GM18502 (cell line): ENCODE results near the gene PHACTR2.

Experiments
- ATAC-seq: cut with Tn5 transposase; IDR thresholded peaks from one replicate; pipeline ENCODE4 v1.9.1; 2021; ENCODE audit warnings: mild to moderate bottlenecking; ENCODE audit not compliant: unreplicated experiment, poor library complexity

Gene PHACTR2

GRCh38 chr6:143695969-143696663, 18.4 kb downstream of the PHACTR2 start:
- ATAC-seq, result no peak

GRCh38 chr6:143696664-143697000, 18.9 kb downstream of the PHACTR2 start:
- ATAC-seq, result no peak

- no peak for ATAC-seq
Measured at GRCh38 chr6:143697076-143697800, 19.5 kb downstream of the PHACTR2 start.

DNA sequence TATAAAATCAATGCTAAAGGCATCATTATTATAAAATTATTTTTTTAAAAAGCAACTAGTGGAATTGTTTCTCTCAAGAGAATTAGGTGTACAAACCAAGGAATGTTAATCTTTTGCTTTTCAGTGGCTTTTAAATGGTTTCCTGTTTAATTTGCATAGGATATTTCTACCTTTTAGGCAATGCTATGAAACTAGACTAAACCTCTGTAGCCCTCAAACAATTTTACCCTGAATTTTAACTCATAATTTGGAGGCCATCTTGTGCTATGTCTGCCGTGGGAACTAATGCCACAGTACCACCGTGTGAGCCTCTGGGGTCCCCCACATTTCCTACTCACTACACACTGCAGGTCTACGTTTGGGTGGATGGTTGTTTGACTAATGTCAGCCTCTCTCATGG, 20.6 kb downstream of the PHACTR2 start:
- no peak for ATAC-seq

GRCh38 chr6:143698759-143699429, 21.1 kb downstream of the PHACTR2 start:
- ATAC-seq, result no peak

DNA sequence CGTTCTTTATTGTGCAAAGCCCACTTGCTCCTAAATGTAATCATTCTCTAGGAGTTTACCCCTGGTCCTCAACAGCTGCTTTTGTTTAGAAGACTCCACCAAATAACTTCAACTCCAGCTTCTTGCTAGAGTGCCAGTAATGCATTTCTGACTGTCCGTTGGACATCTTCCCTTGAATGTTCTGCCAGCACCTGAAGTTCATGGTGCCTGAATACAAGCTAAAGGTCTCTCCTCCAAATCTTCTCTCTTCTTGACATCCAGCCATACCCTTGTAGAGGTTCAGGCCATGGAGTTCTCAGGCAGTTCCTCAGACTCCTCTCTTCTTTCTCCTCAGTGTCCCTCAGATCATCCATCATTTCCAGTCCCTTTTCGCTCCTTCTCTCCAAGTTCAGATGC, 21.7 kb downstream of the PHACTR2 start:
- no peak for ATAC-seq

DNA sequence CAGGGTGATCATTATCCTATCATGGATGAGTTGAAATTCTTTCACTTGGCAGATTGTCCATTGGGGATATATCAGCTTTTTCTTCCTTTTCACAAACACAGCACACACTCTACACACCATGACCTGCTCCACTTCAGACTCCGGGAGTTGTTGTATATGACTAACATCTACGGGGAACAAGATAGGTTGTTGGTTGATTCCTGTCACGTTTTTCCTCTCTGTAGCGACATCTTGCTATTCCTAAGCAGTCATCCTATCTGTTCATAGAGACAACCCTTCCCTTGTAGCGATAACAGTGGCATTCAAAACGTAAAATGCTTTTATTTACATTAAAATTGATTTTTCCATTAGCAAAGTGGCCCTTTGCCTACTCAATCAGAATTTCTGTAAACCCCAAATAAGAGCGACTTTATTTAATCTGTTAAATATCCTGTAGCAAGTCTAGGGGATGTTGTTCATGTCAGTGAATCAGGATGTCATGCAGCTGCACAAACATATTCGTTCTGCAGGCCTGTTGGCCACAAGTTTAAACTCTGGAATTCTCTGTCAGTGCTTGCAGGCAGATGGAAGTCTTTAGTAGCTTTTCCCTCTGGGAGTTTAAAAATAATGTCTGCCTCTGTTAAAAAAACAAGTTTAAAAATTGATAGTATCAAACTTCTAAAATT, 23.1 kb downstream of the PHACTR2 start:
- no peak for ATAC-seq

DNA sequence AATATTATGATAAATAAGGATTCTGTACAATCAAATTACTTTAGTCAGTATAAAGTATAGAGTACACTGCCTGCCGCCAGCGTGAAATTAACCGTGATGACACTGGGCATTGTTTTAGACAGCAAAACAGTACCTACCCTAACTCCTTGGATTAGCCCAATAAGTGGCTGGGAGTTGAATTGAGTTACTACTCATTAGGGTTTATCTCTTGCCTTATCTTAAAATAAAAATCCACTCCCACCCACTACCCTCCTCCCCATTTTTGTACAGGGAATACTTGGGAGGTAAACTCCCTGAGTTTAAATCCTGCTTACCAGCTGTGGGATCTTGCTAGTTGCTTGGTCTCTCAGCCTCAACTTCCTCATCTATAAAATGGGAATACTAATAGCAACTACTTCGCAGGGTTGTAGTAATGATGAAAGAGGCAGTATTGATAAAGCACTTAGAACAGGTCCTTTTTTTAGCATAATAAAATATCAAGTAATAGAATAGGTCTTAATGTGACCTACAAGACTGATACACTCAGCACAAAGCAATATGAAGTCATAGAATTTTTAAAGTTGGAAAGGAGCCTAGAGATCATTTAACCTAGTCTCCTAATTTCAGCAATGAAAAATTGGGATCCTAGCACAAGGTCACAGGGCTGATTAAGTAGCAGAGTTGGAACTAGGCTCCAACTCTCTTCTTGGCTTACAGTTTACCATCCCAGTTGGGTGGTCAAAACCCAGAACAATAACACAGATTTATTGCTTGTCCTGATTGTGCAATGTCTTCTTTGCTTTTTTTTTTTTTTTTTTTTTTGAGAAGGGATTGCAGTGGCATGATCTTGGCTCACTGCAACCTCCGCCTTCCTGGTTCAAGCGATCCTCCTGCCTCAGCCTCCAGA, 23.8 kb downstream of the PHACTR2 start:
- no peak for ATAC-seq

- ATAC-seq, result no peak
Measured at GRCh38 chr6:143705569-143705968, 27.8 kb downstream of the PHACTR2 start.

GRCh38 chr6:143707697-143708096, 29.9 kb downstream of the PHACTR2 start:
- no peak for ATAC-seq

GRCh38 chr6:143708889-143709288, 31.1 kb downstream of the PHACTR2 start:
- ATAC-seq, result no peak

DNA sequence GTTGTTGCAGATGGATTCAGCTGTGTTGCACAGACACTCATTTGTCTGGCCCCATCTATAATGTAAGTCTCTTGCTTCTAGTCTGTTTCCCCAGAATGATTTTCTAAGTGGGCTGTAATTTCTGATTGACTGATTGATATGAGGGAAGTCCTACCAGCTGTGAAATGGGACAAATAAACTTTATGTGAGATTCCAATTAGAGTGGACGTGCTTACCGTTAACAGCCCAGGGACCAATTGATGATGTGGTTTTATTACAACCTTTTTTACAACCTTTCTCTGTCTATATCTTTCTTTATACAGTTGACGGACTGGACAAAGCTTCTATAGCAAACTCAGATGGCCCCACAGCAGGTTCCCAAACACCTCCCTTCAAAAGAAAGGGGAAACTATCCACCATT, 33.9 kb downstream of the PHACTR2 start:
- ATAC-seq, result no peak

DNA sequence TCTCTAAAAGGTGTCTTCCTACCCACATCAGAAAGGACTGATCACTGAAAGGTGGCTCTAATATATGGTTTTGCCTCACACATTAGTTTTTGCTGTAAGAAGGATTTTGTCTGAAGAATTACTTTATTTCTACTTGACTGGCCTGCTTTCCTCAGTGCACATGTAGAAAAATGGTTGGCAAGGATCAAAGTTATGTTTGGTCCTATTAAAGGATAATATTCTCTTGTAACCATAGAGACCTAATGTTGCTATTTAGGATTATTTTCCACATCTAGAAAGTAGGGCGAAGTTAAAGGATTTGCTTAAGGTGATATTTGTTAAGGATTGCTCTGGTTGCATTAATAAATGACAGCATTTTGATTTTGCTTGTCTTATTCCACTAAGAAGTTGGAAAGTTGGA, 40.7 kb downstream of the PHACTR2 start:
- no peak for ATAC-seq

GRCh38 chr6:143721642-143722041, 43.9 kb downstream of the PHACTR2 start:
- no peak for ATAC-seq

GRCh38 chr6:143724876-143725275, 47.1 kb downstream of the PHACTR2 start:
- ATAC-seq, result no peak

- ATAC-seq, result no peak
Measured at GRCh38 chr6:143726015-143726647, 48.4 kb downstream of the PHACTR2 start.

DNA sequence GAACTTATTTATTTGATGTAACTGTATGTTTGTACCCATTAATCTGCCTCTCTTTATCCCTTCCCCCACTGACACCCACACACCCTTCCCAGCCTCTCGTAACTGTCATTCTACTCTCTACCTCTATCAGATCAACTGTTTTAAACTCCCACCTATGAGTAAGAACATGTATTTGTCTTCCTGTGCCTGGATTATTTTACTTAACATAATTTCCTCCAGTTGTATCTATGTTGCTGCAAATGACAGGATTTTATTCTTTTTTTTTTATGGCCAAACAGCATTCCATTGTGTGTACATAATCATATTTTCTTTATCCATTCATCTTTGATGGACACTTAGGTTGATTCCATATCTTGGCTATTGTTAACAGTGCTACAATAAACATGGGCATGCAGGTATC, 49.3 kb downstream of the PHACTR2 start:
- ATAC-seq, result no peak

- ATAC-seq, result no peak
Measured at GRCh38 chr6:143731789-143732188, 54.0 kb downstream of the PHACTR2 start.

DNA sequence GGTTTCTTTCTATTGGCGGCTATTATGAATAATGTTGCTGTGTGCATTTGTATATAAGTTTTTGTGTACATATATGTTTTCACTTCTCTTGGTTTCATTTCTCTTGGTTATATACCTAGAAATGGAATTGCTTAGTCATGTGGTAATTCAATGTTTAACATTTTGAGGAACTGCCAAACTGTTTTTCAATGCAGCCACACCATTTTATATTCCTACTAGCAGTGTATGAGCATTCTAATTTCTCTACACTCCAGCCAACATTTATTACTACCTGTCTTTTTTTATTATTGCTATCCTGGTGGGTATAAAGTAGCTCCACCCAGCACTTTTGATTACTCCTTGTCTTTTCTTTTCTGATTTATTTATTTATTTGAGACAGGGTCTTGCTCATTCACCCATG, 54.8 kb downstream of the PHACTR2 start:
- ATAC-seq, result no peak

DNA sequence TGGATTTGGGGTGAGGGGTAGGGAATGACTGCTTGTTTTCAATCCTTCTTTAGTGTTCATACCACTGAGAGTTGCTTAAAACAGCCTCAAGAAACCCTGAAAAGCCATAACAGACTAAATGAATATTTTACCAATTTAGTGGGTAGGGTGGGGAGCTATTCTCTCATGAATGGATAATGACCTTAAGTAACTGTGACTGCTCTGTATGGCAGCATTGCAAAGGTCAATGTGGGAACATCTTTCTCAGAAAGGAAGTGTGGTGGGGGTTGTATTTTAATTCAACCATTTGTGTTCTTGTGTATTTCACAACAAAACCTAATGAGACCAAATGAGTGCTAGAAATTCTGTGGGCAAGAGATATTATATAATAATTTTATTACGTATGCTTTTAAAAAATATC, 55.7 kb downstream of the PHACTR2 start:
- no peak for ATAC-seq
